Ascending aorta (tissue), 2 donors: ENCODE data around the gene TRAF3. TPM values are rescaled to one million over a fixed set of nuclear protein-coding genes. Genes with fewer than 3 reads are reported as not detected.

Source experiments
- DNase-seq, 2 donors: peaks; one replicate each; pipeline ENCODE4 v3.0.0-alpha.2; 2019; ENCODE audit warnings: low spot score in 2 of 2
- H3K27ac ChIP-seq, 2 donors: fragments of 200-600 bp; sonication (generic); one replicate each; pipeline ENCODE4 v1.5.1; 2016 to 2017; ENCODE audit warnings: mild to moderate bottlenecking in 1 of 2
- H3K27me3 ChIP-seq: fragments of 200-600 bp; sonication (generic); one replicate; pipeline ENCODE4 v1.5.1; 2017
- H3K36me3 ChIP-seq, 2 donors: fragments of 200-600 bp; sonication (generic); one replicate each; pipeline ENCODE4 v1.5.1; 2016
- H3K4me1 ChIP-seq, 2 donors: fragments of 200-600 bp; sonication (generic); one replicate each; pipeline ENCODE4 v1.5.1; 2016 to 2017; ENCODE audit warnings: mild to moderate bottlenecking in 1 of 2
- H3K4me3 ChIP-seq, 2 donors: fragments of 200-600 bp; sonication (generic); one replicate each; pipeline ENCODE4 v1.5.1; 2016 to 2017; ENCODE audit warnings: mild to moderate bottlenecking in 1 of 2
- H3K9me3 ChIP-seq, 2 donors: fragments of 200-600 bp; sonication (generic); one replicate each; pipeline ENCODE4 v1.5.1; 2016
- intact Hi-C: fragments of 100-400 bp; cut with DNase I; formaldehyde crosslinking; loops from one replicate; pipeline ENCODE4 v1.15.1; 2023
- total RNA-seq: library from RNA; depleted of rRNA; stranded (reverse); fragments of >200 nt; gene quantifications from one replicate; pipeline ENCODE4 v1.1.0, GENCODE V29; 2016
- TF ChIP-seq, protein P1 (sequence below), 3 experiments: fragments of 200-600 bp in 2 of 3; fragments of 450-650 bp in 1 of 3; sonication (generic) in 2 of 3; IDR thresholded peaks; one replicate each; pipeline ENCODE4 v1.5.1; 2016 to 2019; ENCODE audit warnings: antibody characterized with exemption in 3 of 3, mild to moderate bottlenecking in 1 of 3, moderate library complexity in 1 of 3

The TRAF3 gene
- total RNA-seq, 1 donor from 2014 or later: 12.2 TPM

DNA sequence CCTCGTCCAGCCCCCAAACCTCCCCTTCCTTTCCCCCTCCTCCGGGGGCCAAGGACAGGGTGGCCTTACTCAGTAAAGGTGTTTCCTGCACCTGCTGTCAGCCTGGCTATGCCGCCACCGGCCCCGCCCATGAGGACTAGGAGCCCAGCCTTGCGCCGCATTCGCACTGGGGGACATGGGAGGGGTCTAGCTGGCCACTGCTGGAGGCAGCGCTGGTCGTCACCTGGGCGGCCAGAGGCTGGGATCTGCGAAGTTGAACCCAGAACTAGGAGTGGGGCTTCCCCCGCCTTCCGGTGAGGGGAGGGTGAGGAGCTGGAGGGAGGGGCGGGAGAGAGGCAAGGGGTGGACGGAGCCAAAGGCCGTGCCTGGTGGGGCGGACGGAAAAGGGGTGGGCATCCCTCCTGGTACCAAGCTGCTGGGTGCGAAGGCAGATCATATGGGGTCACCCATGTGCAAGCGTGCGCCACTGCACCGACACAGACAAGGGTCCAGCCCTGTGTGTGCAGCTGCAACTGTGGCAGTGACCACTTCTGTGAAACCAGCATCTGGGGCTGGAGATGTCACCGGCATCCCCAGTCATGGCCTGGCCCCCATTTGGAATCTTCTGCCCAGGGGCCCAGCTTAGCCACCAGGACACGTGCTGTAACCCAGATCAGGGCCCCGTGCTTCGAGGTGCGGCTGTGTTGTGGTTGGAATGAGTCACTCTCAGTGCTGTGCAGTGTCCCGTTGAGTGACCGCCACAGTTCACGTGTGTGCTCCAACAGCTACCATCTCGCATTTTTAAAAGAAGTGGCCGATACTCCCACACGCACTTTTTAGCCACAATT, 153.7 kb downstream of the TRAF3 start:
- peak overlapping the region; percentile 44 to 57 for H3K4me3 ChIP-seq
- no peaks in the 10 kb centered on the region for H3K9me3 ChIP-seq
- peaks cover 5 to 23% of the 10 kb centered on the region in 2 donors for H3K36me3 ChIP-seq
- DNase-seq: no peak
- TF ChIP-seq, protein P1, sequence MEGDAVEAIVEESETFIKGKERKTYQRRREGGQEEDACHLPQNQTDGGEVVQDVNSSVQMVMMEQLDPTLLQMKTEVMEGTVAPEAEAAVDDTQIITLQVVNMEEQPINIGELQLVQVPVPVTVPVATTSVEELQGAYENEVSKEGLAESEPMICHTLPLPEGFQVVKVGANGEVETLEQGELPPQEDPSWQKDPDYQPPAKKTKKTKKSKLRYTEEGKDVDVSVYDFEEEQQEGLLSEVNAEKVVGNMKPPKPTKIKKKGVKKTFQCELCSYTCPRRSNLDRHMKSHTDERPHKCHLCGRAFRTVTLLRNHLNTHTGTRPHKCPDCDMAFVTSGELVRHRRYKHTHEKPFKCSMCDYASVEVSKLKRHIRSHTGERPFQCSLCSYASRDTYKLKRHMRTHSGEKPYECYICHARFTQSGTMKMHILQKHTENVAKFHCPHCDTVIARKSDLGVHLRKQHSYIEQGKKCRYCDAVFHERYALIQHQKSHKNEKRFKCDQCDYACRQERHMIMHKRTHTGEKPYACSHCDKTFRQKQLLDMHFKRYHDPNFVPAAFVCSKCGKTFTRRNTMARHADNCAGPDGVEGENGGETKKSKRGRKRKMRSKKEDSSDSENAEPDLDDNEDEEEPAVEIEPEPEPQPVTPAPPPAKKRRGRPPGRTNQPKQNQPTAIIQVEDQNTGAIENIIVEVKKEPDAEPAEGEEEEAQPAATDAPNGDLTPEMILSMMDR (IDR thresholded peaks at IDR 0.05): no peak
- peaks cover 19 to 23% of the 10 kb centered on the region in 2 donors for H3K4me1 ChIP-seq
- H3K27me3 ChIP-seq: peaks cover 26% of the 10 kb centered on the region
- H3K27ac ChIP-seq: no peak overlapping the region
- intact Hi-C loops: no loop called here

DNA sequence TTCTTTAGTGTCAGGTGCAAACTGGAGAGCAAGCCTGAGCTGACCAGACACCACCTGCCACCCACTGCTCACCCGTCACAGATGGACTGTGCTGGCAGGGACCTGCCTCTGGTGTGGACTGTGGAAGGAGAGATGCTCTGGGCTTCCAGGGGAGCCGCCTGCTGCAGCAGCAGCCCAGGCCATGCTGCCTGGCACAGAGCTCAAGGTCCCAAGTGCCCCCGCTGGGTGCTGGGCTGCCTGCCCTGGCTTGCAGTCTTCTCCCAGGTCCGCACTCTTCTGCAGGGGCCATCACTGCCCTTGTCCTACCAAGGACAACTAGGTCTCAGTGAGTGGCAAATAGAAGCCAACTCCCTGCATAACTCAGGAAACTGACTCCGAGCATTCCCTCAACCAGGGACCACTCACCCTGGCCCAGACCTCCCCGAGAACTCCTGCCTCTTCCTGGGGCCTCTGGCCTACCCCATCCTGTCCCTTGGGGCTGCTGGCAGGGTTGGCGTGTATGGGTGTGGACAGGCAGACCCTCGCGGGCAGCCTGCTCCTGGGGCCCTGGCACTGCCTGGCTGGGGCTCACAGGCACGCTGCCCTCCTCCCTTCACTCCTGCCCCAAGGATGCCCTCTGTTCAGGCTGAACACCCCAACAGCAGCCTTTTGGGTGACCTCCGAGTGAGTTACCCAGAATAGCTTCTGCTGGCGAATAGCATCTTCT, 154.5 kb downstream of the TRAF3 start:
- Histone ChIP-seq H3K4me1 (peaks cover 19 to 23% of the 10 kb centered on the region in 2 donors), H3K36me3 (peaks cover 5 to 31% of the 10 kb centered on the region in 2 donors), H3K4me3 (no peak overlapping the region), H3K27ac (no peak overlapping the region), H3K9me3 (no peaks in the 10 kb centered on the region), H3K27me3 (peaks cover 26% of the 10 kb centered on the region)
- no peak for DNase-seq
- TF ChIP-seq, protein P1 (IDR thresholded peaks at IDR 0.05): no peak
- intact Hi-C loops: no loop called here

DNA sequence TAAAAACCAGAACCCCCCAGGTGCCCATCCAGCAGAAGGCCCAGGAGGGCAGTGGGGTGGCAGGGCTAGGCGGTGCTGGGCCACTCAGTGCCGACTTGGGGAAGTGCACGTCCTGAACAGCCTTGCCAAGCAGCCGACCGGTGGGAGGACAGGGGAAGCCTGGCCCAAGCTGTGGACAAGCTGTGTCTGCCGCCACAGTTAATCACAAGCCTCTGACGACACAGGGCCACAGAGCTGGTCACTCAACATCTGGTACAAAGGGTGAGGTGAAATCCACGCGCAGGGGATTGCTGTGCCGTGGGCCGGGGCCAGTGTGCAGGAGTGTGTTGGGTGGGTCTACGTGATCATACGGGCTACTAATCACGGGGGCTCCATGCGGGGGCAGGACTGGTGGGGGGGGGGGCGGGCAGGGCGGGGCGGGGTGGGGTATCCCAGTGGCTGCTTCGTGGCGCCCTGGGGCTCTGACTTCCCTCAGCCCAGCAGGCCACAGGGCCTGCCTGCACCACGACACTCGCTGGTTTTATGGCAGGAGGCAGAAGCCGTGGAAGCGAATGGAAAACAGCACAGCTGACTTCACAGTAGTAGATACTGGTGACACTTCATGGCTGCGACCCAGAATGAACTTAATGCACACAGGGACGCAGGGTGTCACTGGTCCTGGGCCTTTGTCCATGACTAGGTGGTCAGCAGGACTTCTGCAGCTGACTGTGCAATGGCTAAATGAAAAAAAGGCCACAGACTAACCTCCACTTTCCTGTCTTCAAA, 155.4 kb downstream of the TRAF3 start:
- Histone ChIP-seq H3K4me3 (no peak overlapping the region), H3K27ac (no peak overlapping the region), H3K4me1 (peaks cover 19 to 23% of the 10 kb centered on the region in 2 donors), H3K27me3 (peaks cover 26% of the 10 kb centered on the region), H3K36me3 (peaks cover 12 to 40% of the 10 kb centered on the region in 2 donors), H3K9me3 (no peaks in the 10 kb centered on the region)
- intact Hi-C loops: no loop called here
- TF ChIP-seq, protein P1 (IDR thresholded peaks at IDR 0.05): no peak
- no peak for DNase-seq

DNA sequence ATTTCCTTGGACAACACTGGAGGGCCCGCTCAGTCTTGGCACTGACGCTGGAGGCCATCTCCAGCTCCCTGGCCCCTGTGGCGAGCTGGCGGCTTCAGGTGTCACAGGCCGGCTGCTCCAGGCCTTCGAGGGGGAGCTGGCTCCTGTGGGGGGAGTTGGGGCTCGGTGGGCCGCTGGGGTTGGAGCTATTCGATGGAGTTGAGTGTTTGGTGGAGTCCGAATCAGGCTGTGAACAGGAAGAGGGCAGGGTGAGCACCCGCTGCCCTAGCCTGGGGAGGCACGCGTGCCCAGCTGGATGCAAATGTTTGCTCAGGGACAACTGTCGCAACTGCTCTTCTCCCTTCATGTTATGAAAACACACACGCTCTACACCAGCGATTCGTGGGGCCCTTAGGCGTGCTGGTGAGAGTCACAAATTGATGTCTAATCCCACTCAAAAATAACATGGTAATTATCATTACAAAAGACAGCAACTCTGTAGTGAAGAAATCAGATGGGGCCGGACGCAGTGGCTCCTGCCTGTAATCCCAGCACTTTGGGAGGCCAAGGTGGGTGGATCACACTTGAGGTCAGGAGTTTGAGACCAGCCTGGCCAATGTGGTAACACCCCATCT, 156.5 kb downstream of the TRAF3 start:
- no peaks in the 10 kb centered on the region for H3K9me3 ChIP-seq
- TF ChIP-seq, protein P1 (IDR thresholded peaks at IDR 0.05): no peak
- H3K27ac ChIP-seq: no peak overlapping the region
- DNase-seq: no peak
- intact Hi-C loops: no loop called here
- H3K4me3 ChIP-seq: no peak overlapping the region
- H3K27me3 ChIP-seq: peaks cover 20% of the 10 kb centered on the region
- H3K36me3 ChIP-seq: peaks cover 21 to 51% of the 10 kb centered on the region in 2 donors
- peaks cover 16 to 17% of the 10 kb centered on the region in 2 donors for H3K4me1 ChIP-seq

DNA sequence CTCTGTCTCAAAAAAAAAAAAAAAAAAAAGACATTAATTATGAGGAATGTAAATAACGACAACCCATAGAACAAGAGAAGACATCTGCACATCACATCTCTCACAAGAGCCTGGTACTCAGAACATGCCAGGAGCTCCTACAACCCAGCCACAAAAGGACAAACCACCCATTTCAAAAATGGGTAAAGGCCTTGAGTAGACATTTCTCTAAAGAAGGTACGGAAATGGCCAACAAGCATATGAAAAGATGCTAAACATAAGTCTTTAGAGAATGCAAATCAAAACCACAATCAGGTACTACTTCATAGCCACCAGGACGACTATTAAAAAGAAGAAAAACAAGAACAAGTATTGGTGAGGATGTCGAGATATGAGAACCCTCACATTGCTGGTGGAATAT, 158.5 kb downstream of the TRAF3 start:
- H3K36me3 ChIP-seq: peaks cover 36 to 70% of the 10 kb centered on the region in 2 donors
- no peak overlapping the region for H3K27ac ChIP-seq
- TF ChIP-seq, protein P1 (IDR thresholded peaks at IDR 0.05): no peak
- H3K4me3 ChIP-seq: no peak overlapping the region
- peaks cover under 1% of the 10 kb centered on the region for H3K27me3 ChIP-seq
- no peak for DNase-seq
- intact Hi-C loops: no loop called here
- H3K4me1 ChIP-seq: no peaks in the 10 kb centered on the region
- H3K9me3 ChIP-seq: no peaks in the 10 kb centered on the region
